Fibroblast of villous mesenchyme (primary cell): ENCODE measurements around the gene TEX30. TPM values are rescaled to one million over a fixed set of nuclear protein-coding genes. Genes with fewer than 3 reads are reported as not detected.

Source experiments
- DNase-seq: peaks from one replicate; pipeline ENCODE4 v3.0.0-alpha.2; 2010; ENCODE audit warnings: low read depth
- H3K4me3 ChIP-seq: 2 replicates; pipeline ENCODE4 v1.5.1; 2011; ENCODE audit warnings: low read depth, mild to moderate bottlenecking, low read length
- CTCF ChIP-seq: IDR thresholded peaks from 2 replicates; pipeline ENCODE4 v1.5.1; 2012; ENCODE audit warnings: low read depth, mild to moderate bottlenecking, low read length; ENCODE audit not compliant: insufficient read depth
- total RNA-seq: library from RNA; depleted of rRNA; stranded (reverse); fragments of >200 nt; gene quantifications from 2 replicates; pipeline ENCODE4 v1.2.3, GENCODE V29; 2012

The TEX30 gene
- total RNA-seq, 1 donor, result 27.6 TPM

GRCh38 chr13:102779436-102780159 is 6.0 kb upstream of the TEX30 start:
- DNase-seq, result no peak

GRCh38 chr13:102777736-102778135 is 4.2 kb upstream of the TEX30 start:
- H3K4me3 ChIP-seq, result no peak overlapping the region
- no peak for TF ChIP-seq CTCF
- DNase-seq, result no peak

More at GRCh38 chr13:102779436-102780159, 6.0 kb upstream of the TEX30 start:
- no peak overlapping the region for H3K4me3 ChIP-seq
- TF ChIP-seq CTCF, result no peak

- TF ChIP-seq CTCF, result no peak
Measured at GRCh38 chr13:102776271-102776670, 2.7 kb upstream of the TEX30 start.

GRCh38 chr13:102774591-102775520 is 1.3 kb upstream of the TEX30 start:
- no peak for DNase-seq
- H3K4me3 ChIP-seq, result no peak overlapping the region
- TF ChIP-seq CTCF, result no peak

More at GRCh38 chr13:102776271-102776670, 2.7 kb upstream of the TEX30 start:
- DNase-seq, result no peak
- no peak overlapping the region for H3K4me3 ChIP-seq

- TF ChIP-seq CTCF, result no peak
- no peak for DNase-seq
- peak overlapping the region; percentile 92 for H3K4me3 ChIP-seq
Measured at GRCh38 chr13:102774214-102774568, 605 bp upstream of the TEX30 start.

GRCh38 chr13:102772042-102772425 is 1.6 kb downstream of the TEX30 start:
- H3K4me3 ChIP-seq, result no peak overlapping the region
- no peak for DNase-seq
- TF ChIP-seq CTCF, result no peak
